Left colon (tissue), 2 donors: ENCODE results near the gene SOX10. TPM values are rescaled to one million over a fixed set of nuclear protein-coding genes. Genes with fewer than 3 reads are reported as not detected.
A peak's percentile ranks its signal among the peaks of the same experiment; 100 is the strongest.
"Not testable (repeated sequence)": the region's sequence is repeated elsewhere in the genome, so short reads cannot be mapped to it uniquely, and the experiment has no call there.

Experiments
- ATAC-seq: fragments of 200-7000 bp; cut with Tn5 transposase; one replicate; pipeline ENCODE4 v1.9.1; 2020; ENCODE audit warnings: mild to moderate bottlenecking, moderate library complexity
- DNase-seq, 2 donors: peaks; one replicate each; pipeline ENCODE4 v3.0.0-alpha.2; 2020
- intact Hi-C, 2 donors: fragments of 100-400 bp; cut with DNase I in 1 of 2; cut with micrococcal nuclease in 1 of 2; formaldehyde crosslinking; loops; one replicate each; pipeline versions ENCODE4 v1.11.2 to v1.14.0; 2022; cut with DNase I, micrococcal nuclease
- total RNA-seq, 2 donors: library from RNA; stranded (reverse); fragmentation: NEBNext Ultra II Directional; extraction: Animal tissue kit (Norgen Biotek cat#: 25700); gene quantifications; one replicate each; pipeline ENCODE4 v1.2.1, GENCODE V29; 2021
- donor health status: DM: no; HTN: no; CAD: no.
- donor health status: DM: yes; HTN: yes; CAD: no.

The SOX10 gene
- total RNA-seq, 2 donors from 2014 or later, result 1.5 to 3.7 TPM

- DNase-seq, result no peak
- intact Hi-C loops, result no loop called here
- ATAC-seq, result no peak
These were observed 12.6 kb downstream of the SOX10 start for GRCh38 chr22:37971475-37972434.

GRCh38 chr22:37970864-37971263 lies 13.5 kb downstream of the SOX10 start:
- ATAC-seq (no peak), DNase-seq (no peak)
- intact Hi-C loops, result no loop called here

- ATAC-seq, result no peak
- intact Hi-C loops, result loop anchor here in 1 of 2 donors (5.0 kb wide), 1 partner anchor 151 kb away; no protein-coding TSS in a partner anchor
- no peak for DNase-seq
These were observed 15.7 kb downstream of the SOX10 start for GRCh38 chr22:37968452-37969251.

GRCh38 chr22:37967637-37968451 lies 16.5 kb downstream of the SOX10 start:
- ATAC-seq, result no peak
- DNase-seq, result no peak
- intact Hi-C loops, result loop anchor here in 1 of 2 donors (5.0 kb wide), 1 partner anchor 151 kb away; no protein-coding TSS in a partner anchor

GRCh38 chr22:37967147-37967546 lies 17.2 kb downstream of the SOX10 start:
- intact Hi-C loops, result loop anchor here in 1 of 2 donors (5.0 kb wide), 1 partner anchor 150 kb away; no protein-coding TSS in a partner anchor

GRCh38 chr22:37965940-37966664 lies 18.3 kb downstream of the SOX10 start:
- intact Hi-C loops, result loop anchor here in 1 of 2 donors (5.0 kb wide), 1 partner anchor 149 kb away; no protein-coding TSS in a partner anchor
- ATAC-seq (no peak), DNase-seq (no peak)

More at GRCh38 chr22:37967147-37967546, 17.2 kb downstream of the SOX10 start:
- DNase-seq (no peak), ATAC-seq (no peak)

GRCh38 chr22:37961062-37961461 lies 23.3 kb downstream of the SOX10 start:
- intact Hi-C loops, result no loop called here
- DNase-seq, result no peak
- no peak for ATAC-seq

- DNase-seq (no peak), ATAC-seq (no peak)
- intact Hi-C loops, result no loop called here
These were observed 25.0 kb downstream of the SOX10 start for GRCh38 chr22:37959231-37959825.

GRCh38 chr22:37957232-37957631 lies 27.1 kb downstream of the SOX10 start:
- ATAC-seq (no peak), DNase-seq (no peak)
- intact Hi-C loops, result no loop called here

- intact Hi-C loops, DNase-seq, ATAC-seq: not testable (repeated sequence)
These were observed 28.4 kb downstream of the SOX10 start for GRCh38 chr22:37955825-37956397.

- DNase-seq (no peak), ATAC-seq (no peak)
- intact Hi-C loops, result no loop called here
These were observed 29.7 kb downstream of the SOX10 start for GRCh38 chr22:37954686-37955085.

- ATAC-seq (peak; percentile 97), DNase-seq (peak; percentile 96 to 99)
- intact Hi-C loops, result no loop called here
These were observed 30.7 kb downstream of the SOX10 start, which contains the start of the genes C22orf23 and POLR2F for GRCh38 chr22:37953437-37954179. Gene C22orf23, minus strand, starts transcription at chr22:37953601. Its CDS starts 452 bp downstream, at chr22:37953149. Gene POLR2F, plus strand, starts transcription at chr22:37953699. Its CDS starts 89 bp downstream, at chr22:37953788.

GRCh38 chr22:37953062-37953436 lies 31.3 kb downstream of the SOX10 start:
- ATAC-seq, result peak; percentile 49
- no peak for DNase-seq

GRCh38 chr22:37952629-37953028 lies 31.7 kb downstream of the SOX10 start:
- intact Hi-C loops, result not testable (repeated sequence)

More at GRCh38 chr22:37953062-37953436, 31.3 kb downstream of the SOX10 start:
- intact Hi-C loops, result no loop called here

GRCh38 chr22:37951305-37951704 lies 33.0 kb downstream of the SOX10 start:
- intact Hi-C loops, result no loop called here
- DNase-seq, result no peak
- no peak for ATAC-seq

More at GRCh38 chr22:37952629-37953028, 31.7 kb downstream of the SOX10 start:
- peak; percentile 19 for ATAC-seq
- peak in 1 of 2 donors; percentile 18 for DNase-seq

GRCh38 chr22:37947142-37947795 lies 37.1 kb downstream of the SOX10 start:
- DNase-seq, ATAC-seq, intact Hi-C loops: not testable (repeated sequence)
